Peyer's patch (tissue), 4 donors: ENCODE measurements around the gene EPN1.

Experiments used
- POLR2A ChIP-seq, 2 donors: fragments of 450-650 bp; IDR thresholded peaks; one replicate each; pipeline ENCODE4 v1.5.1; 2017; ENCODE audit warnings: antibody characterized with exemption in 2 of 2, mild to moderate bottlenecking in 2 of 2, moderate library complexity in 2 of 2
- TF ChIP-seq, protein P1 (sequence below), 6 experiments: fragments of 450-650 bp in 4 of 6; fragments of 200-600 bp in 2 of 6; sonication (generic) in 1 of 6; IDR thresholded peaks; one replicate each; pipeline ENCODE4 v1.5.1; 2017 to 2019; ENCODE audit warnings: antibody characterized with exemption in 6 of 6, mild to moderate bottlenecking in 3 of 6, moderate library complexity in 1 of 6

DNA sequence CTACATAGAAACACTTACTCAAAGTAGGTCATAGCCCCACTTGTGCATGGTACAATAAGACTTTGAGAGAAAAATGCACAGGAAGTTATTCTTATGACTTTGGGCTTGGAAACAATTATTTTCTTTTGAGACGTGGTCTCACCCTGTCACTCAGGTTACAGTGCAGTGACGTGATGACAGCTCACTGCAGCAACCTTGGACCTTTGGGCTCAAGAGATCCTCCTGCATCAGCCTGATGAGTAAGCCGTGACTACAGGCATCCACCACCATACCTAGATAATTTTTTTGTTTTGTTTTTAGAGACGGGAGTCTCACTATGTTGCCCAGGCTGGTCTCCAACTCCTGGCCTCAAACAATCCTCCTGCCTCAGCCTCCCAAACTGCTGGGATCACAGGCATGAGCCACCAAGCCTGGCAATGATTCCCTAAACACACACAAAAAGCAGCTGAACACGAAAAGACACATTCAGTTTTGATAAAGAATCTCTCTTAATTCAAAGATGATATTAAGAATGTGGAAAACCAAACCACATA lies 45.3 kb downstream of the EPN1 start:
- no peak for TF ChIP-seq POLR2A (IDR thresholded peaks at IDR 0.05)
- TF ChIP-seq, protein P1, sequence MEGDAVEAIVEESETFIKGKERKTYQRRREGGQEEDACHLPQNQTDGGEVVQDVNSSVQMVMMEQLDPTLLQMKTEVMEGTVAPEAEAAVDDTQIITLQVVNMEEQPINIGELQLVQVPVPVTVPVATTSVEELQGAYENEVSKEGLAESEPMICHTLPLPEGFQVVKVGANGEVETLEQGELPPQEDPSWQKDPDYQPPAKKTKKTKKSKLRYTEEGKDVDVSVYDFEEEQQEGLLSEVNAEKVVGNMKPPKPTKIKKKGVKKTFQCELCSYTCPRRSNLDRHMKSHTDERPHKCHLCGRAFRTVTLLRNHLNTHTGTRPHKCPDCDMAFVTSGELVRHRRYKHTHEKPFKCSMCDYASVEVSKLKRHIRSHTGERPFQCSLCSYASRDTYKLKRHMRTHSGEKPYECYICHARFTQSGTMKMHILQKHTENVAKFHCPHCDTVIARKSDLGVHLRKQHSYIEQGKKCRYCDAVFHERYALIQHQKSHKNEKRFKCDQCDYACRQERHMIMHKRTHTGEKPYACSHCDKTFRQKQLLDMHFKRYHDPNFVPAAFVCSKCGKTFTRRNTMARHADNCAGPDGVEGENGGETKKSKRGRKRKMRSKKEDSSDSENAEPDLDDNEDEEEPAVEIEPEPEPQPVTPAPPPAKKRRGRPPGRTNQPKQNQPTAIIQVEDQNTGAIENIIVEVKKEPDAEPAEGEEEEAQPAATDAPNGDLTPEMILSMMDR (IDR thresholded peaks at IDR 0.05): no peak
